ENCODE data around the gene GPC4.
"Not testable (repeated sequence)": the region's sequence is repeated elsewhere in the genome, so short reads cannot be mapped to it uniquely, and the experiment has no call there.

The GPC4 gene

GRCh38 chrX:133364865-133365264 is 50.4 kb downstream of the GPC4 start:
- no peak for DNase-seq

GRCh38 chrX:133364196-133364595 is 51.1 kb downstream of the GPC4 start:
- no peak for DNase-seq

GRCh38 chrX:133362538-133362937 is 52.8 kb downstream of the GPC4 start:
- DNase-seq = no peak

GRCh38 chrX:133359466-133359865 is 55.8 kb downstream of the GPC4 start:
- no peak for DNase-seq

GRCh38 chrX:133353233-133353632 is 62.1 kb downstream of the GPC4 start:
- no peak for DNase-seq

GRCh38 chrX:133350751-133351150 is 64.5 kb downstream of the GPC4 start:
- DNase-seq = no peak

- no peak for DNase-seq
Observed at GRCh38 chrX:133346026-133346425, 69.3 kb downstream of the GPC4 start.

GRCh38 chrX:133339566-133339965 is 75.7 kb downstream of the GPC4 start:
- no peak for DNase-seq

GRCh38 chrX:133337250-133337649 is 78.0 kb downstream of the GPC4 start:
- DNase-seq = no peak

GRCh38 chrX:133335027-133335426 is 80.3 kb downstream of the GPC4 start:
- no peak for DNase-seq

GRCh38 chrX:133333154-133333750 is 82.0 kb downstream of the GPC4 start:
- no peak for DNase-seq

GRCh38 chrX:133332737-133333136 is 82.6 kb downstream of the GPC4 start:
- no peak for DNase-seq

- DNase-seq = no peak
Observed at GRCh38 chrX:133330956-133331355, 84.3 kb downstream of the GPC4 start.

GRCh38 chrX:133325422-133325821 is 89.9 kb downstream of the GPC4 start:
- no peak for DNase-seq

- DNase-seq = no peak
Observed at GRCh38 chrX:133323431-133323830, 91.9 kb downstream of the GPC4 start.

- not testable (repeated sequence) for DNase-seq
Observed at GRCh38 chrX:133322269-133322668, 93.0 kb downstream of the GPC4 start.

GRCh38 chrX:133321451-133321850 is 93.8 kb downstream of the GPC4 start:
- no peak for DNase-seq

GRCh38 chrX:133314281-133314680 is 101.0 kb downstream of the GPC4 start:
- no peak for DNase-seq

GRCh38 chrX:133308499-133308897 is 106.8 kb downstream of the GPC4 start:
- DNase-seq = no peak

GRCh38 chrX:133307637-133308498 is 107.4 kb downstream of the GPC4 start:
- DNase-seq = no peak

- DNase-seq = no peak
Observed at GRCh38 chrX:133307094-133307493, 108.2 kb downstream of the GPC4 start.

GRCh38 chrX:133306316-133306715 is 109.0 kb downstream of the GPC4 start:
- DNase-seq = no peak

- no peak for DNase-seq
Observed at GRCh38 chrX:133305348-133305747, 109.9 kb downstream of the GPC4 start.

GRCh38 chrX:133302775-133303445 is 112.4 kb downstream of the GPC4 start:
- DNase-seq = no peak

Data from stimulated activated CD4-positive, alpha-beta T cell treated with anti-CD3 and anti-CD28 coated beads, Interleukin-4, amount 100 ng/mL, for 24 hours (primary cell).